Measurements from ENCODE around the gene CLDN6.

The CLDN6 gene

GRCh38 chr16:2992383-2993081, 25.5 kb downstream of the CLDN6 start:
- no peak for DNase-seq (ENCODE audit: extremely low read depth, insufficient read length)
- TF ChIP-seq, protein P1, sequence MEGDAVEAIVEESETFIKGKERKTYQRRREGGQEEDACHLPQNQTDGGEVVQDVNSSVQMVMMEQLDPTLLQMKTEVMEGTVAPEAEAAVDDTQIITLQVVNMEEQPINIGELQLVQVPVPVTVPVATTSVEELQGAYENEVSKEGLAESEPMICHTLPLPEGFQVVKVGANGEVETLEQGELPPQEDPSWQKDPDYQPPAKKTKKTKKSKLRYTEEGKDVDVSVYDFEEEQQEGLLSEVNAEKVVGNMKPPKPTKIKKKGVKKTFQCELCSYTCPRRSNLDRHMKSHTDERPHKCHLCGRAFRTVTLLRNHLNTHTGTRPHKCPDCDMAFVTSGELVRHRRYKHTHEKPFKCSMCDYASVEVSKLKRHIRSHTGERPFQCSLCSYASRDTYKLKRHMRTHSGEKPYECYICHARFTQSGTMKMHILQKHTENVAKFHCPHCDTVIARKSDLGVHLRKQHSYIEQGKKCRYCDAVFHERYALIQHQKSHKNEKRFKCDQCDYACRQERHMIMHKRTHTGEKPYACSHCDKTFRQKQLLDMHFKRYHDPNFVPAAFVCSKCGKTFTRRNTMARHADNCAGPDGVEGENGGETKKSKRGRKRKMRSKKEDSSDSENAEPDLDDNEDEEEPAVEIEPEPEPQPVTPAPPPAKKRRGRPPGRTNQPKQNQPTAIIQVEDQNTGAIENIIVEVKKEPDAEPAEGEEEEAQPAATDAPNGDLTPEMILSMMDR (IDR thresholded peaks at IDR 0.05; ENCODE audit: insufficient read depth, low read length, poor library complexity, severe bottlenecking), result no peak
- Histone ChIP-seq H3K27me3 (replicated peaks; ENCODE audit: control insufficient read depth, insufficient read depth, low read length) (no peaks in the 10 kb centered on the region; the same call in 1 of the 2 replicates), H3K4me3 (replicated peaks; ENCODE audit: low read depth, low read length) (no peak overlapping the region), H3K36me3 (ENCODE audit: control insufficient read depth, insufficient read depth, low read length) (no peaks in the 10 kb centered on the region)

DNA sequence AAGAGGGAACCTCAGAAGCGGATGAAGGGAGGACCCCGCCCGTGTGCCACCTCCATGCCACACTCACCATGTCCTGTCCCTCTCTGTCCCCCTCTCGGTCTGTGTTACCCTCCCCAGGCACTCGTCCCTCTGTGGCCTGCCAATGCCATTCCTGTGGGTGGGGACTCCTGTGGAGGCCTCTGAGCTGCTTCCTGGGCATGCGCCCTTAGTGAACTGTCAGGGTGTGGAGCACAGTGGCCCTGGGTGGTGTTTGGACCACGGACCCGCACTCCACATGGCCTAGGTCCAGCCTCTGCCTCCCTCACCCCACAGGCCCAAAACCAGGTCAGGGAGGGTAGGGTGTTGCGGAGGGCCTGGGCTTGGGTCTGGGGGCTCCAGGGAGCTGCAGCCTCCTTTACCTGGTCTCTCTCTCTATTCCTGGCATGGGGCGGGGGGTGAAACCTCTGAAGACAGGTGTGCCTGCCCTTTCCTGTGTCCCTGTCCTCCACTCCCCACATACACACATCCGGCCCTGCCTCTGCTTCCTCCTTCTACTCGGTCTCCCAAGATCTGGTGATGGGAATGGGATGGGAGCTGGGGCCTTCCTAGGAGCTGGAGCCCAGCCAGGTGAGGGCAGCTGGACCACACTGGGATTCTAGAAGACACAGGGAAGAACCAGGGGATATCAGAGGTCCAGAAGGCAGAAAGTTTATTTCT, 26.3 kb downstream of the CLDN6 start:
- Histone ChIP-seq H3K27me3 (replicated peaks; ENCODE audit: control insufficient read depth, insufficient read depth, low read length) (no peaks in the 10 kb centered on the region; the same call in 1 of the 2 replicates), H3K4me3 (replicated peaks; ENCODE audit: low read depth, low read length) (no peak overlapping the region), H3K36me3 (ENCODE audit: control insufficient read depth, insufficient read depth, low read length) (no peaks in the 10 kb centered on the region)
- no peak for DNase-seq (ENCODE audit: extremely low read depth, insufficient read length)
- TF ChIP-seq, protein P1 (IDR thresholded peaks at IDR 0.05; ENCODE audit: insufficient read depth, low read length, poor library complexity, severe bottlenecking), result no peak

GRCh38 chr16:2990891-2991290, 27.1 kb downstream of the CLDN6 start:
- H3K4me3 ChIP-seq (replicated peaks; ENCODE audit: low read depth, low read length), result no peak overlapping the region
- TF ChIP-seq, protein P1 (IDR thresholded peaks at IDR 0.05; ENCODE audit: insufficient read depth, low read length, poor library complexity, severe bottlenecking), result no peak
- H3K36me3 ChIP-seq (ENCODE audit: control insufficient read depth, insufficient read depth, low read length), result no peaks in the 10 kb centered on the region
- H3K27me3 ChIP-seq (replicated peaks; ENCODE audit: control insufficient read depth, insufficient read depth, low read length), result no peaks in the 10 kb centered on the region; the same call in 1 of the 2 replicates
- DNase-seq (ENCODE audit: extremely low read depth, insufficient read length), result no peak

DNA sequence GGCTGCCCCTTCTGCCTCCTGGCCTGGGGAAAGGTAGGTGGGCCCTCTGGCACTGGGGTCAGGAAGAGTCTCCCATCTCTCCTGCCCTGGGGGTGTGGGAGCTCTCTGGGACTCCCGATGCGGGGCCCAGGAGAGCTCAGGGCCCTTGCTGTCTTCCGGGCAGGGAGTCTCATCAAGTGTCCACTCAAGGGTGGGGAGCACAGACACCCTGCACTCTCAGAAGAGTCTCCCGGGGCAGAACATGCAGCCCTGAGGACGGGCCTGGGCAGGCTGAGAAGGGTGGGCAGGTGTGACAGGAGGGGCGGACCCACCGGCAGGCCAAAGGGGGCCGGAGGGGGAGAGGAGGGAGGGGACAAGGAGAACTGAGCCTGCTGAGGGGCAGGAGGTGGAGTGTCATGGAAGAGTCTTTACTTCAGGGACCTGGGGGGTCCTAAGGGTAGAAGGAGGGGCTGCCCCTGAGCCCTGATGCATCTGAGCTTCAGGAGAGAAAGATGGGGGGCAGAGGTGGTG, 29.3 kb downstream of the CLDN6 start:
- no peak for DNase-seq (ENCODE audit: extremely low read depth, insufficient read length)
- no peaks in the 10 kb centered on the region for H3K36me3 ChIP-seq (ENCODE audit: control insufficient read depth, insufficient read depth, low read length)
- no peak overlapping the region for H3K4me3 ChIP-seq (replicated peaks; ENCODE audit: low read depth, low read length)
- TF ChIP-seq, protein P1 (IDR thresholded peaks at IDR 0.05; ENCODE audit: insufficient read depth, low read length, poor library complexity, severe bottlenecking), result no peak
- H3K27me3 ChIP-seq (replicated peaks; ENCODE audit: control insufficient read depth, insufficient read depth, low read length), result peaks cover 1% of the 10 kb centered on the region

DNA sequence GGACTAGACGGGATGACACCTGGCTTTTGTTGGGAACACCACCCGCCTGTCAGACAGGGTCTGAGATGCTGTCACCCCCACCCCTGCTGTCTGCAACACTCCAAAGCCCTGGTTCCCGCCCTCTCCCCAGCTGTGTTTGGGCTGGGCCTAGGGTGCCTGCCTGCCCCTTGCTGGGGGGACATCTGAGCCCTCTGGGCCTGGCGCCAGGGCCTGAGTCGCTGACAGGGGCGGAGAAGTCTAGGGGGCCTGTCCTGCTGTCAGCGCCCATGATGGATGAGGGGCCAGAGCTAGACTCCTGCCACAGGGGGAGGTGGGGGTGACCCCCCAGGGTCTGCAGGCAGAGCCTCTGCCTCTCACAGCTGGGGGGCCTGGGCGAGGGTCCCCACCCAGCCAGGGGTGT, 30.1 kb downstream of the CLDN6 start:
- TF ChIP-seq, protein P1 (IDR thresholded peaks at IDR 0.05; ENCODE audit: insufficient read depth, low read length, poor library complexity, severe bottlenecking), result no peak
- H3K4me3 ChIP-seq (replicated peaks; ENCODE audit: low read depth, low read length), result no peak overlapping the region
- H3K27me3 ChIP-seq (replicated peaks; ENCODE audit: control insufficient read depth, insufficient read depth, low read length), result peaks cover 1% of the 10 kb centered on the region
- H3K36me3 ChIP-seq (ENCODE audit: control insufficient read depth, insufficient read depth, low read length), result no peaks in the 10 kb centered on the region
- DNase-seq (ENCODE audit: extremely low read depth, insufficient read length), result no peak

Data from GM06990 (cell line).